COLO668 (cell line): Measurements from ENCODE around the gene CHAF1B.

Experiments used
- DNase-seq: peaks from one replicate; lab custom pipeline; 2025; ENCODE audit not compliant: unreplicated experiment; lab: John Stamatoyannopoulos, UW

The CHAF1B gene

DNA sequence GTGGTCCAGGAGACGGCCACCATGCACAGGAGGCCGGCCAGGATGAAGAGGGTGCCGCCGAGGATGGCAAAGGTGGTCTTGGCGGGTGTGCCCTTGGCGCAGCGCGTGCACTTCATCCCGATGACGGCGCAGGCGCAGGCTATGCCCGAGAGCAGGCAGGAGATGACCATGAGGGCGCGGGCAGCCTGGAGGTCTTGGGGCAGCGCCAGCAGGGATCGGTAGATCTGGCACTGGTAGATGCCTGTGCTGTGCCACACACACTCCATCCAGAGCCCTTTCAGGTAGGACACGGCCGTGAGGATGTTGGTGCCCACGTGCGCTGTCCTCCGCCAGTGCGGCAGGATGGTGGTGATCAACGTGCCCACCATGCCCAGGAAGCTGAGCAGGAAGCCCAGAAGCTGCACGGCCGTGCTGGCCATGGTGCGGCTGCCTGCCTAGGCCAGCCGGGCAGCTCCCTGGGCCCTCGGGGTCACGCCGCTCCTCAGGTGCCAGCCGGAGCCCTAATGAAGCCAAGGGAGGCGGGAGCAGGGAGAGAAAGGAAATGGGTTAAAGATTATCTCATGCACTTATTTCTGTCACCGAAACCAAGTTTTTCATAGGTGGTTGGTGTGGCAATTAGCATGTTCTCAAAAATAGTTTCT is 76.2 kb downstream of the CHAF1B start:
- no peak for DNase-seq

DNA sequence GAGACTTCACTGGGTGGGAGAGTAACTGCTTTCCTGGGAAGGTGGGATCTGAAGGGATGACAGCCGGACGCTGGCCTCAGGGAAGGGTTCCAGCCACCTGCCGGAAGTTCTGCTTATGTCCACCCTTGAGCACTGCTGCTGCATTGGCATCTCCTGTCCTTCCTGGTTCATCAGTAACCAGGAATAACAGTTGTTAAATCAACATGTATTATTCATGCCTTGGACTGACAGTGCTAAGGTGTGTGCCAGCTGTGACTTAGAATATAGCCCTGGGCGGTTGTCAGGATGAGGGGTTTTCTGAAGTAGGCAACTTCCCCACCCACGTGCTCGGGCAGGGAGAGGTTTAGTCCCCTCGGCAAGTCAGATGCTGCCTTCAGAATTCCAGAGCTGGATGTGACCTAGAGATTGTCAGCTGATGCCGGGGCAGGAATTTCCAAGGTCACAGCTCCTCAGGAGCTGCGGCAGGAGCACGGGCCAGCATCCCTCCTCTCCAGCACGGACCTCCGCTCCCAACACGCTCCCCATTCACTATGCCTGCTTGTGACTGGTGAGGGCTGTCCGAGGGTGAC is 76.8 kb downstream of the CHAF1B start:
- peak; percentile 86 for DNase-seq

DNA sequence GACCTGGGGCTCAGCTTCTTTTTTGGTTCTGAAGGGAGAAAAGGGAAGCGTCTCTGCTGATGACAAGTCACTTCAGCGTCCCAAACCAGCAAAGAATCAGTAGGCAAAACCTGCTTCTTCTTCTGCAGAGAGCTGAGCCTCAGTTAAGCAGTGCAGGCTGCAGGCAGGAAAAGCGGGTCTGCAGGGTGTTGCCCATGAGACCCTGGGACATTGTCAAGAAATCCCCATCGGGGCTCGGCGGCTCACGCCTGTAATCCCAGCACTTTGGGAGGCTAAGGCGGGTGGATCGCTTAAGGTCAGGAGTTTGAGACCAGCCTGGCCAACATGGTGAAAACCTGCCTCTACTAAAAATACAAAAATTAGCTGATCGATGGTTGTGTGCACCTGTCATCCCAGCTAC is 78.0 kb downstream of the CHAF1B start:
- DNase-seq = no peak

DNA sequence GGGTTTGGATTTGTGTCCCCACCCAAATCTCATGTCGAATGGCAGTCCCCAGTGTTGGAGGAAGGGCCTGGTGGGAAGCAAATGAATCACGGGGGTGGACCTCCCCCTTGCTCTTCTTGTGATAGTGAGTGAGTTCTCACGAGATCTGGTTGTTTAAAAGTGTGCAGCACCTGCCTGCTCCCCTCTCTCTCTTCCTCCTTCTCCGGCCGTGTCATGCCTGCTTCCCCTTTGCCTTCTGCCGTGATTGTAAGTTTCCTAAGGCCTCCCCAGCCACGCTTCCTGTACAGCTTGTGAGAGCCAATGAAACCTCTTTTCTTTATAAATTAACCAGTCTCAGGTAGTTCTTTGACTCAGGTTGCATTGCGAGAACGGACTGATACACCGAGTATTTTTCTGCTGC is 78.8 kb downstream of the CHAF1B start:
- no peak for DNase-seq

DNA sequence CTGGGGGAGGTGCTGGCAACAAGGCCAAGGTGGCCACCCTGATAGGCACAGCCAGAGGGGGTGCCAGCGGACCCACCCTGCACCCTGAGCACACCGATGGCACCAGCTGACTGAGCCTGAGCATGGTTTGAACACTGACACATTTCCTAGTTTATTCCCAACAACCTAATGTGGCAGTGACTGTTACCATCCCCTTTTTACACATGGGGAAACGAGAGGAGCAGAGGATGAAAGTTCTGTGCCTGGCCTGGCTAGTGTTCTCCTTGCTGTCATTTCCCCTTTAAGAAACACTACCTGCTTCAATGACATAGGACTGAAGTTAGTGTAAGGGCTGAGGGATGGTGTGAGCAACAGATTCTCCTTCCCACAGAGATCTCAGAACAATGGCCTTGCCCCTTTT is 79.4 kb downstream of the CHAF1B start:
- no peak for DNase-seq

DNA sequence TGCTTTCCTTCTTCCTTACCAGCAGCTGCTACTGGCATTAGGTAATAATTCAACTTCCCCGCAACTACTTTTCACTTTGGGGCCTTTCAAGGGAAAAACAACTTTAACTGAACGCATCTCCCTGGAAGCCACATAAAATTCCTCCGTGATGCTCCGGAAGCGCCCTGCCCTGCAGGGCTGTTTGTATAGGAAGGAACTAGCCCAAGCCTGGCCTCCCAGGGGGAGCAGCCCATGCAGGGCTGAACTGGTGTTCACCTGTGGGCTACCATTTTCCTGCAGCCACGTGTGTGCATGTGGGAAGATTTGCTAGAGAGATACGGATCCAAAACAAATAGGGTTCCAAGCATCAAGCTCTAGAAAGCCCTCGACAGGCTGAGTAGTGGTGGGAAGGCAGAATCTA is 80.3 kb downstream of the CHAF1B start:
- DNase-seq = no peak

DNA sequence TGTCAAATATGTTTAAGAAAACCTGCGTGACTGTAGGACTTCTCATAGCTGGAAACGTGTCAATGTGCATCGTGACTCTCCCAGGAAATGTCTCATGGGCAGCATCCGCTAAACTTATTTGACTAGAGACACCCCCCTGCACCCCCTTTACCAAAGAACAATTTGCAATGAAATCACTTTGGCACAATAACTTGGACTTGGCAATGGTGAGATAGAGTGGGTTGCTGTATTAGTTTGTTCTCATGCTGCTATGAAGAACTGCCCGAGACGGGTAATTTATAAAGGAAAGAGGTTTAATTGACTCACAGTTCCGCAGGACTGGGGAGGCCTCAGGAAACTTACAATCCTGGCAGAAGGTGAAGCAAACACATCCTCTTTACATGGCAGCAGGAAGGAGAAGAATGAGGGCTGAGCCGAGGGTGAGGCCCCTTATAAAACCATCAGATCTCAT is 80.9 kb downstream of the CHAF1B start:
- DNase-seq = no peak
